Calu3 (cell line): Measurements from ENCODE around the gene MAOB. TPM values are rescaled to one million over a fixed set of nuclear protein-coding genes. Genes with fewer than 3 reads are reported as not detected.

ENCODE experiments used
- BruUV-seq: library from RNA; stranded (reverse); fragments of 400-500 nt; replicated peaks from 2 replicates; lab custom pipeline; 2021; lab: Mats Ljungman, UMichigan
- CTCF ChIA-PET: fragments of 300-600 bp; sonication (Branson Sonifier 250); formaldehyde crosslinking; loops from one replicate; lab custom pipeline; 2022; ENCODE audit warnings: antibody characterized with exemption; lab: Charles Lee
- DNase-seq: peaks from one replicate; pipeline ENCODE4 v3.0.0; 2022
- H3K27ac Mint-ChIP-seq: one replicate; pipeline ENCODE4 v1.8.0; 2022; ENCODE audit warnings: mixed read lengths; ENCODE audit not compliant: unreplicated experiment
- H3K27me3 Mint-ChIP-seq: one replicate; pipeline ENCODE4 v1.8.0; 2022; ENCODE audit warnings: mixed read lengths; ENCODE audit not compliant: unreplicated experiment
- H3K36me3 Mint-ChIP-seq: one replicate; pipeline ENCODE4 v1.8.0; 2022; ENCODE audit warnings: mild to moderate bottlenecking, moderate library complexity, mixed read lengths; ENCODE audit not compliant: insufficient read depth, unreplicated experiment
- H3K4me1 Mint-ChIP-seq: one replicate; pipeline ENCODE4 v1.8.0; 2022; ENCODE audit warnings: mild to moderate bottlenecking, low read depth, mixed read lengths; ENCODE audit not compliant: unreplicated experiment
- H3K4me3 Mint-ChIP-seq: one replicate; pipeline ENCODE4 v1.8.0; 2022; ENCODE audit warnings: mild to moderate bottlenecking, low read depth, moderate library complexity, mixed read lengths; ENCODE audit not compliant: unreplicated experiment
- H3K9me3 Mint-ChIP-seq: one replicate; pipeline ENCODE4 v1.8.0; 2022; ENCODE audit warnings: low read depth, mixed read lengths; ENCODE audit not compliant: unreplicated experiment
- intact Hi-C: fragments of 100-400 bp; cut with micrococcal nuclease; formaldehyde crosslinking; loops from one replicate; pipeline ENCODE4 v1.10.0; 2022; ENCODE audit not compliant: unreplicated experiment
- total RNA-seq: library from RNA; stranded (reverse); gene quantifications from 2 replicates; pipeline ENCODE4 v1.2.3, GENCODE V29; 2022
- TF ChIP-seq, protein P1 (sequence below): fragments of 200-600 bp; IDR thresholded peaks from one replicate; pipeline ENCODE4 v1.8.0; 2022; ENCODE audit warnings: antibody characterized with exemption; ENCODE audit not compliant: unreplicated experiment

The MAOB gene
- total RNA-seq, 1 experiment from 2014 or later: 56.8 TPM

DNA sequence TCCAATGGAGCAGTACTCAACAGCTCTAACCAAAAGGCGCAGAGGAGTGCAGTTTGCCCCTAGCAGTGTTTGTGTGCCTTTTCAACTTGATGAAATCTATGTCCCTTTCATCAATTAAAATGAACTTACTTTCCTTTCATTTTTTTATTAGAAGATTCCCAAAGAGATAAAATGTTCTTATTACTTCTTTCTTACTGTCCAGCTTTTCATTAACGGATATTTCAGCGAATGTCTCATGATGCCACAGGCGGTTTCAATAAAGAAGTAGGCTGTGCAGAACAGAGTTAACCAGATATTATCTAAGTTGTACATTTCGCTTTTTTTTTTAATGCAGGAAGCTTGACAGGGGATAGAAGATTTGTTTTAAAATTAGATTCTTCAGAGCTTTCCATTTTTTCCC lies 3.4 kb upstream of the MAOB start:
- H3K27ac Mint-ChIP-seq: no peak overlapping the region
- H3K9me3 Mint-ChIP-seq: peaks cover 2% of the 10 kb centered on the region
- H3K27me3 Mint-ChIP-seq: no peaks in the 10 kb centered on the region
- intact Hi-C loops: no loop called here
- H3K4me1 Mint-ChIP-seq: peaks cover 20% of the 10 kb centered on the region
- TF ChIP-seq, protein P1, sequence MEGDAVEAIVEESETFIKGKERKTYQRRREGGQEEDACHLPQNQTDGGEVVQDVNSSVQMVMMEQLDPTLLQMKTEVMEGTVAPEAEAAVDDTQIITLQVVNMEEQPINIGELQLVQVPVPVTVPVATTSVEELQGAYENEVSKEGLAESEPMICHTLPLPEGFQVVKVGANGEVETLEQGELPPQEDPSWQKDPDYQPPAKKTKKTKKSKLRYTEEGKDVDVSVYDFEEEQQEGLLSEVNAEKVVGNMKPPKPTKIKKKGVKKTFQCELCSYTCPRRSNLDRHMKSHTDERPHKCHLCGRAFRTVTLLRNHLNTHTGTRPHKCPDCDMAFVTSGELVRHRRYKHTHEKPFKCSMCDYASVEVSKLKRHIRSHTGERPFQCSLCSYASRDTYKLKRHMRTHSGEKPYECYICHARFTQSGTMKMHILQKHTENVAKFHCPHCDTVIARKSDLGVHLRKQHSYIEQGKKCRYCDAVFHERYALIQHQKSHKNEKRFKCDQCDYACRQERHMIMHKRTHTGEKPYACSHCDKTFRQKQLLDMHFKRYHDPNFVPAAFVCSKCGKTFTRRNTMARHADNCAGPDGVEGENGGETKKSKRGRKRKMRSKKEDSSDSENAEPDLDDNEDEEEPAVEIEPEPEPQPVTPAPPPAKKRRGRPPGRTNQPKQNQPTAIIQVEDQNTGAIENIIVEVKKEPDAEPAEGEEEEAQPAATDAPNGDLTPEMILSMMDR: no peak
- DNase-seq: no peak
- H3K36me3 Mint-ChIP-seq: peaks cover 18% of the 10 kb centered on the region
- H3K4me3 Mint-ChIP-seq: no peak overlapping the region
- CTCF ChIA-PET: no interaction called here
- no TSS peak for BruUV-seq

DNA sequence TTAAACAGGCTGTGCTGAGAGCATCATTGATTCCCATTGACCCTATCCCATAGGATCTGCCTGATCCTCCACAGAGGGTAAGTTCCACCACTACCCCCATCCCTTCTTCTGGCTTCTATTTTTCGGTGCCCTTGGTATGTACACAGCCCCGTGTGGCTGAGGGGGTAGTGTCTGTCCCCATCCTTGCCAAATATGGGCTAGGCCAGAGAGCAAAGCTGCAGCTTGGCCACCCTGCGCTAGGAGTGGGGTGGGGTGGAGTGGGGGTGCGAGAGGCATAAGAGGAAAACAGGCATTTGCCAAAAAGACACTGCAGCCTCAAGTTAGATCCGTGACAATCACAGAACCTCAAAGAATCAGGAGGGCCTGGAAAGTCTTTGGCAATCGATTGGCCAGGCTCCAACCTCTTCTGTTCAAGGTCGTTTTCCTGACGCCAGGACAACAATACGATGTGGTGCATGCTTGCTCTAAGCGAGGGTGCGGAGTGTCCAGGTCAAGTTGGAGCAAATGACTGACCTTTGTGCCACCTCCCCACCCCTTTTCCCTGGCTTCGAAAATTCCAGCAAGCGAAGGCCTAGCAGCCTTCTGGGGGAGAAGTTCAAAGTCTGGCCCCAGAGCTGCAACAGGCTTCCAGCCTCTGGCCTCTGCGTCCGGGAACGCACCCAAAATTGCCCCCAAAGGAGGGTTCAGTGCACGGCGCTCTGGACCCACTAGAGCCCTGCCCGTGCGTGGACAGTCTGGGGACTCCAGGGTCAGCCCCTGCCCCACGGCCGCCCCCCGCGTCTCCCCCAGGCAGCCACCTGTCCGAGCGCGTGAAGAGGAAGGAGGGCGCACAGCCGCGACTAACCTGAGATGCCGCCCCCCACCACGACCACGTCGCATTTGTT lies 598 bp downstream of the MAOB start:
- no peaks in the 10 kb centered on the region for H3K27me3 Mint-ChIP-seq
- intact Hi-C loops: no loop called here
- DNase-seq: peak; percentile 6
- TF ChIP-seq, protein P1: no peak
- CTCF ChIA-PET: interaction anchor here (0.5 kb wide), 1 partner anchor 37 kb away, joined by 3 read pairs; no protein-coding TSS in a partner anchor
- H3K4me1 Mint-ChIP-seq: peaks cover 45% of the 10 kb centered on the region
- peaks cover 21% of the 10 kb centered on the region for H3K36me3 Mint-ChIP-seq
- BruUV-seq: no TSS peak
- H3K27ac Mint-ChIP-seq: peak overlapping the region; percentile 27
- peak overlapping the region; percentile 36 for H3K4me3 Mint-ChIP-seq
- no peaks in the 10 kb centered on the region for H3K9me3 Mint-ChIP-seq

DNA sequence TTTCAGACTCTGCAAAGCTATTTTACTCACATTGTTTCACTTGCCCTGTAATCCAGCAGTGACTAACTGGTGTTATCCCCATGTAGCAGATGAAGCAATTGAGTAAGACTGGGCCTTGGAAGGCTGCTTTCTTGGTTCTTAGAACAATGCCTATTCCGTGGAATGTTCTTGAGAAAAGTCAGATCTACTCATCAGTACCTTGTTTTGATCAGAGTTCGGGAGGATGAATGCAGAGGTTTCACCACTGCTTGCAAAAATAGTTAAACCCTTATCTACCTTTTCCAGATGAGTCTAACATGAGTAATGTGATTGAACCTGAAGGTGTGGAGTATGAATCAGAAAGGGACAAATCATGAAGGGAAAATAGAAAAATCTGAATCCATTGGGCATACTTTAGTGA lies 1.8 kb downstream of the MAOB start:
- peak overlapping the region; percentile 36 for H3K4me3 Mint-ChIP-seq
- no peak for DNase-seq
- H3K4me1 Mint-ChIP-seq: peaks cover 45% of the 10 kb centered on the region
- TF ChIP-seq, protein P1: no peak
- TSS peak; percentile 23 for BruUV-seq
- intact Hi-C loops: no loop called here
- H3K27me3 Mint-ChIP-seq: no peaks in the 10 kb centered on the region
- CTCF ChIA-PET: interaction anchor here (1.4 kb wide), 1 partner anchor 10 kb away, joined by 3 read pairs; no protein-coding TSS in a partner anchor
- peaks cover 21% of the 10 kb centered on the region for H3K36me3 Mint-ChIP-seq
- H3K27ac Mint-ChIP-seq: peak overlapping the region; percentile 58
- no peaks in the 10 kb centered on the region for H3K9me3 Mint-ChIP-seq

DNA sequence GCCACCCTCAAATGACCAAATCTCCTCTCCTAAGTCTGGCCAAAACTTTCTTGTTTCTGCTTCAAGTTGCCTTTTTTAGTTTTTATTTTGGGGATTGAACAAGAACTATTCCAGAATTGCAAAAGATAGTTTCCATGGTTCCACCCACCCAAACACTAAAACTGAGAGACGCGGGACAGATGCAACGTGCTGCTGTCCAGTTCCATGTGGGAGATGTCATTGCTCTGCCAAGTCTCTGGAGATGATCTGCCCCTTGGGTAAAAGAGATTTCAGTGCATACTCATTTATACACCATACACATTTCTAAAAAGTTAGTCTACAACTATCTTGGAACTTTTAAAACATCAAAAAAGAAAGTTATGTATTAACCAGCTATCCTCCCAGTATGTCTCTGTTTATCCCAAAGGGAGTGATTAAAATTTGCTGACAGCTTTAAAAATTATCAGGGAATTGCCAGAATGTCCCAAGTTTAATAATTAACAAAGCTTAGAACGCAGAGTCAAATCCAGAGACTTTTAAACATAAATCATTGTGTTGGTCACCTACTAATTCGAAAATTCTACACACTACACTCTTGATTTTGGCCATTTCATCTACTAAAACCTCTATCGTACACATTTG lies 3.2 kb downstream of the MAOB start:
- H3K9me3 Mint-ChIP-seq: no peaks in the 10 kb centered on the region
- BruUV-seq: no TSS peak
- CTCF ChIA-PET: interaction anchor here (1.4 kb wide), 1 partner anchor 8 kb away, joined by 3 read pairs; no protein-coding TSS in a partner anchor
- TF ChIP-seq, protein P1: no peak
- intact Hi-C loops: no loop called here
- H3K27ac Mint-ChIP-seq: peak overlapping the region; percentile 5
- peak overlapping the region; percentile 36 for H3K4me3 Mint-ChIP-seq
- H3K36me3 Mint-ChIP-seq: peaks cover 21% of the 10 kb centered on the region
- H3K27me3 Mint-ChIP-seq: no peaks in the 10 kb centered on the region
- H3K4me1 Mint-ChIP-seq: peaks cover 53% of the 10 kb centered on the region
- DNase-seq: no peak
